Mesothelial cell of epicardium (in vitro differentiated cells): ENCODE results near the gene PRSS33. TPM values are rescaled to one million over a fixed set of nuclear protein-coding genes. Genes with fewer than 3 reads are reported as not detected.

Source experiments
- DNase-seq, 2 experiments: peaks; one replicate each; pipeline ENCODE4 v3.0.0; 2021; ENCODE audit warnings: low spot score in 2 of 2; ENCODE audit not compliant: unreplicated experiment in 2 of 2
- H3K27ac Mint-ChIP-seq: 2 replicates; pipeline ENCODE4 v1.8.0; 2021; ENCODE audit warnings: mixed read lengths
- H3K27me3 Mint-ChIP-seq: 2 replicates; pipeline ENCODE4 v1.8.0; 2021; ENCODE audit warnings: low read depth, mixed read lengths
- H3K36me3 Mint-ChIP-seq: 2 replicates; pipeline ENCODE4 v1.8.0; 2021; ENCODE audit warnings: mixed read lengths
- H3K4me1 Mint-ChIP-seq: 2 replicates; pipeline ENCODE4 v1.8.0; 2021; ENCODE audit warnings: mixed read lengths
- H3K4me3 Mint-ChIP-seq: 2 replicates; pipeline ENCODE4 v1.8.0; 2021; ENCODE audit warnings: mild to moderate bottlenecking, moderate library complexity, mixed read lengths
- H3K9me3 Mint-ChIP-seq: 2 replicates; pipeline ENCODE4 v1.8.0; 2021; ENCODE audit warnings: mixed read lengths
- total RNA-seq: library from RNA; stranded (reverse); gene quantifications from 3 replicates; pipeline ENCODE4 v1.2.1, GENCODE V29; 2021
- TF ChIP-seq, protein P1 (sequence below): fragments of 200-600 bp; sonication (generic); IDR thresholded peaks from one replicate; pipeline ENCODE4 v1.5.0; 2021; ENCODE audit warnings: antibody characterized with exemption; ENCODE audit not compliant: unreplicated experiment

PRSS33 gene
- total RNA-seq, 1 donor from 2014 or later, result not detected

GRCh38 chr16:2810651-2811050 is 23.3 kb upstream of the PRSS33 start:
- H3K4me3 Mint-ChIP-seq, result no peak overlapping the region
- no peak for DNase-seq

DNA sequence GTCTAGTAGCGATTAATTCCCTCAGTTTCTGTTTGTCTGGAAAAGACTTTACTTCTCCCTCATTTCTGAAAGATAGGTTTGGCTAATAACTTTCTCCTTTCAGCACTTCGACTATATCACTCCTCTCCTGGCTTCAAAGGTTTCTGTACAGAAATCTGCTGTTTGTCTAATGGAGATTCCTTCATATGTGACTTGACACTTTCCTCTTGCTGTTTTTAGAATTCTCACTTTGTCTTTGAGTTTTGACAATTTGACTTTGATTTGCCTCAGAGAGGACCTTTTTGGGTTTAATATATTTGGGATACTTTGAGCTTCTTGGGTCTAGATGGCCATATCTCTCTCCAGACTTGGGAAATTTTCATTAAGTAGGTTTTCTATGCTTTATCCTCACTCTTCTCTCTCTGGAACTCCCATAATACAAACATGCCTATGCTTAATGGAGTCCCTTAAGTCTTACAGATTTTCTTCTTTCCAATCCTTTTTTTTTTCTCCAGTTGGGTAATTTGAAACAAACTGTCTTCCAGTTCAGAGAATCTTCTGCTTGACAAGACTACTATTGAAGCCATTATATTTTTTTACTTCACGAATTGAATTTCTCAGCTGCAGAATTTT is 21.9 kb upstream of the PRSS33 start:
- Mint-ChIP-seq H3K4me3 (no peak overlapping the region), H3K27ac (no peak overlapping the region), H3K36me3 (no peaks in the 10 kb centered on the region), H3K9me3 (peaks cover 17% of the 10 kb centered on the region), H3K27me3 (peaks cover 34% of the 10 kb centered on the region), H3K4me1 (no peaks in the 10 kb centered on the region)
- TF ChIP-seq, protein P1, sequence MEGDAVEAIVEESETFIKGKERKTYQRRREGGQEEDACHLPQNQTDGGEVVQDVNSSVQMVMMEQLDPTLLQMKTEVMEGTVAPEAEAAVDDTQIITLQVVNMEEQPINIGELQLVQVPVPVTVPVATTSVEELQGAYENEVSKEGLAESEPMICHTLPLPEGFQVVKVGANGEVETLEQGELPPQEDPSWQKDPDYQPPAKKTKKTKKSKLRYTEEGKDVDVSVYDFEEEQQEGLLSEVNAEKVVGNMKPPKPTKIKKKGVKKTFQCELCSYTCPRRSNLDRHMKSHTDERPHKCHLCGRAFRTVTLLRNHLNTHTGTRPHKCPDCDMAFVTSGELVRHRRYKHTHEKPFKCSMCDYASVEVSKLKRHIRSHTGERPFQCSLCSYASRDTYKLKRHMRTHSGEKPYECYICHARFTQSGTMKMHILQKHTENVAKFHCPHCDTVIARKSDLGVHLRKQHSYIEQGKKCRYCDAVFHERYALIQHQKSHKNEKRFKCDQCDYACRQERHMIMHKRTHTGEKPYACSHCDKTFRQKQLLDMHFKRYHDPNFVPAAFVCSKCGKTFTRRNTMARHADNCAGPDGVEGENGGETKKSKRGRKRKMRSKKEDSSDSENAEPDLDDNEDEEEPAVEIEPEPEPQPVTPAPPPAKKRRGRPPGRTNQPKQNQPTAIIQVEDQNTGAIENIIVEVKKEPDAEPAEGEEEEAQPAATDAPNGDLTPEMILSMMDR, result no peak
- DNase-seq, result no peak

More at GRCh38 chr16:2810651-2811050, 23.3 kb upstream of the PRSS33 start:
- Mint-ChIP-seq H3K4me1 (no peaks in the 10 kb centered on the region), H3K9me3 (peaks cover 9% of the 10 kb centered on the region), H3K27me3 (peaks cover 35% of the 10 kb centered on the region), H3K36me3 (no peaks in the 10 kb centered on the region), H3K27ac (no peak overlapping the region)
- TF ChIP-seq, protein P1, result no peak

DNA sequence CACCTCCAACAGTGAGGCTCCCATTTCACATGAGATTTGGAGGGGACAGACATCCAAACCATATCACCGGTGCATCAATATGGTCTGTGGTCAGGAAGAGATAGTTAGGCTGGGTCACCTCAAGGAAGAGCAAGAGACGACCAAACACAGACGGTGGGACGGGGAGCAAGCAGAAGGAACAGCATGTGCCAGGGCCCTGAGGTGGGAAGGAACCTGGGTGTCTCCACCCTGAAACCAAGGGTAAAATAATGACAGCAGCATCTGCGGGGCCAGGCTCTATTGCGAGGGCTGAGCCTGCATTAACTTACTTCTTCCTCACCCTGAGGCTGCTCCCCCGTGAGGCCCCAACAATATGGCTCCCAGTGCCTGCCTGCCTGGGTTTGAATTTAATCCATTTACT is 20.8 kb upstream of the PRSS33 start:
- H3K9me3 Mint-ChIP-seq, result peaks cover 24% of the 10 kb centered on the region
- DNase-seq, result no peak
- H3K4me3 Mint-ChIP-seq, result no peak overlapping the region
- no peaks in the 10 kb centered on the region for H3K36me3 Mint-ChIP-seq
- no peaks in the 10 kb centered on the region for H3K4me1 Mint-ChIP-seq
- no peak overlapping the region for H3K27ac Mint-ChIP-seq
- TF ChIP-seq, protein P1, result no peak
- H3K27me3 Mint-ChIP-seq, result peaks cover 34% of the 10 kb centered on the region

GRCh38 chr16:2806286-2806685 is 18.9 kb upstream of the PRSS33 start:
- no peak for DNase-seq
- Mint-ChIP-seq H3K4me1 (no peaks in the 10 kb centered on the region), H3K4me3 (no peak overlapping the region), H3K36me3 (no peaks in the 10 kb centered on the region), H3K27me3 (peaks cover 33% of the 10 kb centered on the region), H3K9me3 (peaks cover 28% of the 10 kb centered on the region), H3K27ac (no peak overlapping the region)
- TF ChIP-seq, protein P1, result no peak

DNA sequence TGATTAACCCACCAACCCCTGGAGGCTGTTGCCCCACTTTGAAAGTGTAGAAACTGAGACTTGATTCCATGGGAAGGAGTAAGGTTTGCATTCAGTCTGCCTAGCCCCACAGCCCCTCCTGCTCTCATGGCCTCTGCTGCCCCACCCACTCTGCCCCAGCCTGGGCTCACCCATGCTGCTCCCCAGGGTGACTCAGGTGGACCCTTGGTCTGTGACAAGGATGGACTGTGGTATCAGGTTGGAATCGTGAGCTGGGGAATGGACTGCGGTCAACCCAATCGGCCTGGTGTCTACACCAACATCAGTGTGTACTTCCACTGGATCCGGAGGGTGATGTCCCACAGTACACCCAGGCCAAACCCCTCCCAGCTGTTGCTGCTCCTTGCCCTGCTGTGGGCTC is 17.4 kb upstream of the PRSS33 start:
- TF ChIP-seq, protein P1, result no peak
- Mint-ChIP-seq H3K4me3 (no peak overlapping the region), H3K4me1 (no peaks in the 10 kb centered on the region), H3K27me3 (peaks cover 22% of the 10 kb centered on the region), H3K9me3 (peaks cover 28% of the 10 kb centered on the region), H3K27ac (no peak overlapping the region), H3K36me3 (no peaks in the 10 kb centered on the region)
- no peak for DNase-seq
